Uterus (tissue), 2 donors: ENCODE results near the gene HK3.

Source experiments
- CTCF ChIP-seq, 4 experiments: fragments of 200-600 bp in 2 of 4; fragments of 450-650 bp in 2 of 4; sonication (generic) in 2 of 4; IDR thresholded peaks; one replicate each; pipeline ENCODE4 v1.5.1; 2016 to 2019; ENCODE audit warnings: antibody characterized with exemption in 4 of 4, mild to moderate bottlenecking in 2 of 4, moderate library complexity in 1 of 4
- POLR2A ChIP-seq, 2 donors: fragments of 450-650 bp; IDR thresholded peaks; one replicate each; pipeline ENCODE4 v1.6.1; 2016; ENCODE audit warnings: antibody characterized with exemption in 2 of 2, mild to moderate bottlenecking in 1 of 2, moderate library complexity in 1 of 2

GRCh38 chr5:176879663-176880361, 19.3 kb downstream of the HK3 start:
- TF ChIP-seq CTCF (IDR thresholded peaks at IDR 0.05), result no peak
- no peak for TF ChIP-seq POLR2A (IDR thresholded peaks at IDR 0.05)
